Activated T-cell treated with anti-CD3 and anti-CD28 coated beads, Interleukin-2, amount 50 U/mL, for 24 hours (primary cell): ENCODE measurements around the gene RAB6D.
"Not testable (repeated sequence)": the region's sequence is repeated elsewhere in the genome, so short reads cannot be mapped to it uniquely, and the experiment has no call there.

Experiments
- DNase-seq: peaks from one replicate; pipeline ENCODE4 v3.0.0-alpha.2; 2020
- H3K27ac Mint-ChIP-seq: 2 replicates; pipeline ENCODE4 v1.8.0; 2020; ENCODE audit warnings: mild to moderate bottlenecking, mixed read lengths
- H3K27me3 Mint-ChIP-seq: 2 replicates; pipeline ENCODE4 v1.8.0; 2020; ENCODE audit warnings: mixed read lengths
- H3K36me3 Mint-ChIP-seq: 2 replicates; pipeline ENCODE4 v1.8.0; 2020; ENCODE audit warnings: low read depth, mixed read lengths
- H3K4me1 Mint-ChIP-seq: 2 replicates; pipeline ENCODE4 v1.8.0; 2020; ENCODE audit warnings: low read depth, mixed read lengths
- H3K4me3 Mint-ChIP-seq: 2 replicates; pipeline ENCODE4 v1.8.0; 2020; ENCODE audit warnings: mild to moderate bottlenecking, moderate library complexity, mixed read lengths
- H3K9me3 Mint-ChIP-seq: 2 replicates; pipeline ENCODE4 v1.8.0; 2020; ENCODE audit warnings: mixed read lengths

Gene RAB6D

GRCh38 chr2:131332709-131333108 lies 31.3 kb downstream of the RAB6D start:
- H3K4me3 Mint-ChIP-seq, H3K4me1 Mint-ChIP-seq, H3K36me3 Mint-ChIP-seq, H3K27ac Mint-ChIP-seq, H3K9me3 Mint-ChIP-seq, DNase-seq: not testable (repeated sequence)
- H3K27me3 Mint-ChIP-seq: peaks cover 40% of the 10 kb centered on the region

- peaks cover 44% of the 10 kb centered on the region for H3K27me3 Mint-ChIP-seq
- not testable (repeated sequence) for H3K4me3 Mint-ChIP-seq, H3K36me3 Mint-ChIP-seq, H3K27ac Mint-ChIP-seq, DNase-seq, H3K4me1 Mint-ChIP-seq, H3K9me3 Mint-ChIP-seq
Measured at GRCh38 chr2:131331000-131331399, 33.0 kb downstream of the RAB6D start.

DNA sequence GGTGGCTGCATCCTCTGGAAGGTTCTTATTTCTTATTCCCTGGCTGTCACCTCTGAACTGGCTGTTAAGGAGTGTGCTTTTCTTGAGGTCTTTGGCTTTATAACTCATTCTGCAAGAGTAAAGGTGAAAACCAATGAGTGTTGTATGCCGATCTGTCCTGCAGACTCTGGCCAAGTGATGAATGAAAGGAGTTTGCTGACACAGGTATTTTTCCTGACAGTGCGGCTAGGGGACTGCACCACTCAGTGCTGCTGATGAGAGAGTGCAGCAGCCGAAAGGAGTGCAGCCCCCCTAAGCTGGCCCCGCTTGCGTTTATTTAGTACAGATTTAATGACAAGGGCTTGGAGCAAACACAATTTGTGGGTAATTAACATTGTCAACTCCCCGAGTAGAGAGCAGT lies 41.8 kb downstream of the RAB6D start:
- H3K4me1 Mint-ChIP-seq: no peaks in the 10 kb centered on the region
- no peak for DNase-seq
- H3K27me3 Mint-ChIP-seq: peaks cover 34% of the 10 kb centered on the region
- H3K9me3 Mint-ChIP-seq: peaks cover 3% of the 10 kb centered on the region
- H3K4me3 Mint-ChIP-seq: no peak overlapping the region
- no peak overlapping the region for H3K27ac Mint-ChIP-seq
- H3K36me3 Mint-ChIP-seq: no peaks in the 10 kb centered on the region

- H3K4me3 Mint-ChIP-seq, H3K4me1 Mint-ChIP-seq, H3K36me3 Mint-ChIP-seq, H3K27ac Mint-ChIP-seq, DNase-seq, H3K9me3 Mint-ChIP-seq: not testable (repeated sequence)
- peaks cover 33% of the 10 kb centered on the region for H3K27me3 Mint-ChIP-seq
Measured at GRCh38 chr2:131321344-131321743, 42.6 kb downstream of the RAB6D start.

DNA sequence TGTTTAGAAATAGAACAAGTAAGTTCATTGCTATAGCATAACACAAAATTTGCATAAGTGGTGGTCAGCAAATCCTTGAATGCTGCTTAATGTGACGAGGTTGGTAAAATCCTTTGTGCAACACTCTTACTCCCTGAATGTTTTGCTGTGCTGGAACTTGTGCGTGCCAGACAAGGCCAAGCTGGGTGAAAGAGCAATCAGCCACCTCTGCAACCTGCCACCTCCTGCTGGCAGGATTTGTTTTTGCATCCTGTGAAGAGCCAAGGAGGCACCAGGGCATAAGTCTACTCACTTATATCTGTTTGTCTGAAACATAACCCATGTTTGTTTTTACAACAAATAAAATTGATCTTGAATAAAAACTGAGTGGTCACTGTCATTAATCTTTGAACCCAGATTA lies 53.0 kb downstream of the RAB6D start:
- not testable (repeated sequence) for H3K36me3 Mint-ChIP-seq, H3K27ac Mint-ChIP-seq, H3K4me3 Mint-ChIP-seq, DNase-seq, H3K9me3 Mint-ChIP-seq, H3K4me1 Mint-ChIP-seq
- H3K27me3 Mint-ChIP-seq: peaks cover 22% of the 10 kb centered on the region
